Naive B cell (primary cell): ENCODE data around the gene TEF. TPM values are rescaled to one million over a fixed set of nuclear protein-coding genes. Genes with fewer than 3 reads are reported as not detected.

Experiments used
- ATAC-seq, 2 donors: fragments of 150-1000 bp; cut with Tn5 transposase; 2 replicates each; pipeline ENCODE4 v1.10.0; 2021; ENCODE audit warnings: low read depth in 2 of 2, mild to moderate bottlenecking in 2 of 2, moderate library complexity in 2 of 2
- DNase-seq: peaks from one replicate; pipeline ENCODE4 v3.0.0; 2022
- H3K27ac Mint-ChIP-seq, 6 donors: one replicate each; pipeline ENCODE4 v1.8.0; 2020 to 2022; ENCODE audit warnings: mild to moderate bottlenecking in 6 of 6, mixed read lengths in 6 of 6, moderate library complexity in 5 of 6, inconsistent platforms in 2 of 6
- H3K27me3 Mint-ChIP-seq, 3 donors: one replicate each; pipeline ENCODE4 v1.8.0; 2021 to 2022; ENCODE audit warnings: mixed read lengths in 3 of 3, mild to moderate bottlenecking in 1 of 3
- H3K36me3 Mint-ChIP-seq, 2 donors: one replicate each; pipeline ENCODE4 v1.8.0; 2020 to 2022; ENCODE audit warnings: mixed read lengths in 2 of 2, inconsistent platforms in 1 of 2, mild to moderate bottlenecking in 1 of 2
- H3K4me1 Mint-ChIP-seq, 3 donors: one replicate each; pipeline ENCODE4 v1.8.0; 2020 to 2022; ENCODE audit warnings: mixed read lengths in 3 of 3, inconsistent platforms in 1 of 3, mild to moderate bottlenecking in 1 of 3, moderate library complexity in 1 of 3
- H3K4me3 Mint-ChIP-seq, 8 donors: one replicate each; pipeline ENCODE4 v1.8.0; 2020 to 2022; ENCODE audit warnings: mild to moderate bottlenecking in 8 of 8, mixed read lengths in 8 of 8, moderate library complexity in 8 of 8, inconsistent platforms in 2 of 8
- H3K9me3 Mint-ChIP-seq, 7 donors: one replicate each; pipeline ENCODE4 v1.8.0; 2020 to 2022; ENCODE audit warnings: mixed read lengths in 7 of 7, mild to moderate bottlenecking in 5 of 7, inconsistent platforms in 2 of 7, moderate library complexity in 1 of 7
- polyA plus RNA-seq, 6 donors: library from polyadenylated mRNA; unstranded; fragments of 300-500 nt; fragmentation: Illumina TruSeq; gene quantifications; one replicate each; pipeline ENCODE4 v1.2.3, GENCODE V29; 2021; ENCODE audit warnings: low read depth in 6 of 6

TEF gene
- polyA plus RNA-seq, 6 donors from 2014 or later, result 0.97 to 2.9 (median 2.6) TPM

GRCh38 chr22:41344189-41344788 is 37.5 kb upstream of the TEF start:
- Mint-ChIP-seq H3K27ac (peak overlapping the region in 3 of 6 donors; percentile 10 to 57 (median 36)), H3K27me3 (no peaks in the 10 kb centered on the region), H3K9me3 (no peaks in the 10 kb centered on the region), H3K4me3 (peak overlapping the region in 1 of 8 donors; percentile 74), H3K36me3 (no peaks in the 10 kb centered on the region), H3K4me1 (no peaks in the 10 kb centered on the region)
- ATAC-seq, result no peak
- DNase-seq, result no peak

- Mint-ChIP-seq H3K36me3 (peaks cover 8 to 14% of the 10 kb centered on the region in 2 donors), H3K4me1 (peaks cover 0 to 3% (median 0%) of the 10 kb centered on the region in 3 donors), H3K9me3 (no peaks in the 10 kb centered on the region), H3K27ac (no peak overlapping the region), H3K27me3 (no peaks in the 10 kb centered on the region), H3K4me3 (no peak overlapping the region)
- ATAC-seq (no peak), DNase-seq (no peak)
Measured at GRCh38 chr22:41345807-41346335, 35.9 kb upstream of the TEF start.

- Mint-ChIP-seq H3K4me1 (peaks cover 0 to 3% (median 0%) of the 10 kb centered on the region in 3 donors), H3K9me3 (no peaks in the 10 kb centered on the region), H3K27me3 (no peaks in the 10 kb centered on the region), H3K27ac (no peak overlapping the region), H3K36me3 (peaks cover 11 to 15% of the 10 kb centered on the region in 2 donors), H3K4me3 (no peak overlapping the region)
- DNase-seq (no peak), ATAC-seq (no peak)
Measured at GRCh38 chr22:41347066-41347859, 34.5 kb upstream of the TEF start.

GRCh38 chr22:41348964-41349484 is 32.7 kb upstream of the TEF start:
- Mint-ChIP-seq H3K36me3 (peaks cover 11 to 16% of the 10 kb centered on the region in 2 donors), H3K4me1 (peaks cover 0 to 3% (median 0%) of the 10 kb centered on the region in 3 donors), H3K27me3 (no peaks in the 10 kb centered on the region), H3K4me3 (no peak overlapping the region), H3K9me3 (no peaks in the 10 kb centered on the region), H3K27ac (peak overlapping the region in 1 of 6 donors; percentile 36)
- DNase-seq (no peak), ATAC-seq (no peak)

GRCh38 chr22:41350087-41350486 is 31.7 kb upstream of the TEF start:
- Mint-ChIP-seq H3K36me3 (peaks cover 11 to 26% of the 10 kb centered on the region in 2 donors), H3K27ac (peak overlapping the region in 2 of 6 donors; percentile 14 to 26)
- ATAC-seq, result no peak

GRCh38 chr22:41351011-41351410 is 30.7 kb upstream of the TEF start:
- H3K36me3 Mint-ChIP-seq, result peaks cover 11 to 28% of the 10 kb centered on the region in 2 donors
- H3K27me3 Mint-ChIP-seq, result no peaks in the 10 kb centered on the region
- ATAC-seq (no peak), DNase-seq (no peak)
- H3K4me3 Mint-ChIP-seq, result no peak overlapping the region
- H3K9me3 Mint-ChIP-seq, result no peaks in the 10 kb centered on the region
- peaks cover 0 to 9% (median 7%) of the 10 kb centered on the region in 3 donors for H3K4me1 Mint-ChIP-seq
- no peak overlapping the region for H3K27ac Mint-ChIP-seq

More at GRCh38 chr22:41350087-41350486, 31.7 kb upstream of the TEF start:
- Mint-ChIP-seq H3K27me3 (no peaks in the 10 kb centered on the region), H3K4me1 (peaks cover 0 to 9% (median 7%) of the 10 kb centered on the region in 3 donors), H3K9me3 (no peaks in the 10 kb centered on the region), H3K4me3 (no peak overlapping the region)
- DNase-seq, result no peak

GRCh38 chr22:41352058-41352457 is 29.7 kb upstream of the TEF start:
- H3K4me3 Mint-ChIP-seq, result no peak overlapping the region
- no peak overlapping the region for H3K27ac Mint-ChIP-seq
- peaks cover 11 to 28% of the 10 kb centered on the region in 2 donors for H3K36me3 Mint-ChIP-seq
- DNase-seq, result no peak
- H3K4me1 Mint-ChIP-seq, result peaks cover 0 to 9% (median 7%) of the 10 kb centered on the region in 3 donors
- no peak for ATAC-seq
- no peaks in the 10 kb centered on the region for H3K27me3 Mint-ChIP-seq
- no peaks in the 10 kb centered on the region for H3K9me3 Mint-ChIP-seq

- Mint-ChIP-seq H3K4me1 (peaks cover 0 to 9% (median 7%) of the 10 kb centered on the region in 3 donors), H3K36me3 (peaks cover 11 to 28% of the 10 kb centered on the region in 2 donors), H3K9me3 (no peaks in the 10 kb centered on the region), H3K27me3 (no peaks in the 10 kb centered on the region), H3K4me3 (no peak overlapping the region), H3K27ac (peak overlapping the region in 3 of 6 donors; percentile 20 to 84 (median 80))
- DNase-seq (no peak), ATAC-seq (no peak)
Measured at GRCh38 chr22:41353862-41354575, 27.7 kb upstream of the TEF start.

GRCh38 chr22:41354979-41355378 is 26.8 kb upstream of the TEF start:
- no peak for ATAC-seq
- no peaks in the 10 kb centered on the region for H3K9me3 Mint-ChIP-seq

GRCh38 chr22:41355895-41356294 is 25.8 kb upstream of the TEF start:
- H3K9me3 Mint-ChIP-seq, result no peaks in the 10 kb centered on the region
- ATAC-seq (no peak), DNase-seq (no peak)
- H3K4me1 Mint-ChIP-seq, result peaks cover 0 to 9% (median 8%) of the 10 kb centered on the region in 3 donors
- H3K4me3 Mint-ChIP-seq, result no peak overlapping the region
- no peaks in the 10 kb centered on the region for H3K27me3 Mint-ChIP-seq
- peaks cover 4 to 14% of the 10 kb centered on the region in 2 donors for H3K36me3 Mint-ChIP-seq
- no peak overlapping the region for H3K27ac Mint-ChIP-seq

More at GRCh38 chr22:41354979-41355378, 26.8 kb upstream of the TEF start:
- Mint-ChIP-seq H3K36me3 (peaks cover 11 to 24% of the 10 kb centered on the region in 2 donors), H3K27me3 (no peaks in the 10 kb centered on the region), H3K27ac (peak overlapping the region in 1 of 6 donors; percentile 29), H3K4me1 (peaks cover 0 to 11% (median 9%) of the 10 kb centered on the region in 3 donors), H3K4me3 (no peak overlapping the region)
- DNase-seq, result no peak

GRCh38 chr22:41356430-41357028 is 25.2 kb upstream of the TEF start:
- Mint-ChIP-seq H3K4me3 (no peak overlapping the region), H3K36me3 (peaks cover 4 to 13% of the 10 kb centered on the region in 2 donors), H3K4me1 (peaks cover 0 to 9% (median 8%) of the 10 kb centered on the region in 3 donors), H3K27me3 (no peaks in the 10 kb centered on the region), H3K27ac (no peak overlapping the region), H3K9me3 (no peaks in the 10 kb centered on the region)
- ATAC-seq (no peak), DNase-seq (no peak)

GRCh38 chr22:41357191-41357590 is 24.6 kb upstream of the TEF start:
- no peak overlapping the region for H3K4me3 Mint-ChIP-seq
- H3K27ac Mint-ChIP-seq, result no peak overlapping the region
- H3K4me1 Mint-ChIP-seq, result peaks cover 0 to 9% (median 8%) of the 10 kb centered on the region in 3 donors
- no peak for ATAC-seq
- H3K9me3 Mint-ChIP-seq, result no peaks in the 10 kb centered on the region
- no peak for DNase-seq
- peaks cover under 1 to 13% of the 10 kb centered on the region in 2 donors for H3K36me3 Mint-ChIP-seq
- H3K27me3 Mint-ChIP-seq, result no peaks in the 10 kb centered on the region

- Mint-ChIP-seq H3K9me3 (no peaks in the 10 kb centered on the region), H3K36me3 (peaks cover 0 to 13% of the 10 kb centered on the region in 2 donors), H3K4me3 (no peak overlapping the region), H3K27ac (peak overlapping the region in 1 of 6 donors; percentile 80), H3K4me1 (peaks cover 0 to 9% (median 8%) of the 10 kb centered on the region in 3 donors), H3K27me3 (no peaks in the 10 kb centered on the region)
- DNase-seq, result no peak
- no peak for ATAC-seq
Measured at GRCh38 chr22:41358927-41359326, 22.8 kb upstream of the TEF start.
